Measurements from ENCODE around the gene DNAJC6.

- TF ChIP-seq CTCF (IDR thresholded peaks at IDR 0.05): no peak
- TF ChIP-seq POLR2A (IDR thresholded peaks at IDR 0.05): no peak
Measured at GRCh38 chr1:65401612-65402011, 92.3 kb downstream of the DNAJC6 start.
